Activated CD8-positive, alpha-beta memory T cell treated with anti-CD3 and anti-CD28 coated beads, Interleukin-2, amount 50 U/mL, for 24 hours (primary cell): Measurements from ENCODE around the gene GLOD5.

Source experiments
- DNase-seq: peaks from one replicate; pipeline ENCODE4 v3.0.0-alpha.2; 2020; ENCODE audit errors: extremely low read depth

GLOD5 gene

GRCh38 chrX:48753708-48754228 is 7.8 kb upstream of the GLOD5 start:
- no peak for DNase-seq

GRCh38 chrX:48754238-48754637 is 7.3 kb upstream of the GLOD5 start:
- no peak for DNase-seq

DNA sequence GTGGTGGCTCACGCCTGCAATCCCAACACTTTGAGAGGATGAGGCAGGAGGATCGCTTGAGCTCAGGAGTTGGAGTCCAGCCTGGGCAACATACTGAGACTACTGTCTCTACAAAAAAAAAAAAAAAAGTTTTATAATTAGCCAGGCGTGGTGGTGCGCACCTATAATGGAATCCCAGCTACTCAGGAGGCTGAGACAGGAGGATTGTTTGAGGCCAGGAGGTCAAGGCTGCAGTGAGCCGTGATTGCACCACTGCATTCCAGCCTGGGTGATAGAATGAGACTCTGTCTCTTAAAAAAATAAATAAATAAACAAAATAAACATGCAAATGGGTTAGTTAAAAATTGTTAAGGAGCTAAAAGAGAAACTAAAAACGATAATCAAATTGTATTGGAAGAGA is 7.7 kb downstream of the GLOD5 start:
- DNase-seq: no peak

- DNase-seq: no peak
Observed at GRCh38 chrX:48770296-48770695, 8.7 kb downstream of the GLOD5 start.

DNA sequence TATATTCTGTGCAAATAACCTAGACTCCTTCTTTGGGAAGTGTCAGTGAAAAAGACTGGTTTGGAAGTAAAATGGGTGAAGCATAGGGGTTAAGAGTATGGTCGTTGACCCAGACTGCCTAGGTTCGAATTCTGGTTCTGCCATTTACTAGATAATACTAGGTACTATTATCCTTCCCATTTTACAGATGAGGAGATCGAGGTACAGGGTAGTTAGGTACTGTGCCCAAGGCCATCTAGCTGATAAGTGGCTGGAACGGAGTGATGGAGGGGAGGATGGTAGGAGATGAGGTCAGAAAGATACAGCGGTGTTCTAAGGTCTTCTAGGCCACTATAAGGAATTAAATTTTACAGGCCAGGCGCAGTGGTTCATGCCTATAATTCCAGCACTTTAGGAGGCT is 11.1 kb downstream of the GLOD5 start:
- no peak for DNase-seq

DNA sequence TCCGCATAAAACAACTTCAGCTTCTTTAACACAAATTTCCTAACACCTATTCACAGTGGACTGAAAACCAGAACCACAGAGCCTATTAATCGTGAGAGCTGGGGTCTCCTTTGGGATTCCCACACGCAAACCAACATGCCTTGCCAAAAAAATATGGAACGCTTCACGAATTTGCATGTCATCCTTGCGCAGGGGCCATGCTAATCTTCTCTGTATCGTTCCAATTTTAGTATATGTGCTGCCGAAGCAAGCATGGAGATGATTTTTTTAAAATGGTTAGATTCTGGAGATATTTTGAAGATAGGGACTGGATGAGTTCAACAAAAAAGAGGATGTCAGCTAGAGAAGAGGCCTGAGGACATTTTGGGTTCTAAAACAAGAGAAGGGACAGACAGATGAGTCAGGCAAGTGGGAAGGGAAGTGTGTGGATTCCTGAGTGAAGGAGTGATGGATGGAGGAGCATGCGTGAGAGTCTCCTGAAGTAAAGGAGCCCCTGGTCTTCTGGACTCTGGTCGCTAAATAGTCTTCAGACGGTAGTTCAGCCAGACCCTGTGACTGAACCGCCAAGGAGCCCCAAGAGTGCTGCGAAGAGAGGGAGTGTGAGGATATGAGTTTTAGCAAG is 15.4 kb downstream of the GLOD5 start:
- DNase-seq: no peak

DNA sequence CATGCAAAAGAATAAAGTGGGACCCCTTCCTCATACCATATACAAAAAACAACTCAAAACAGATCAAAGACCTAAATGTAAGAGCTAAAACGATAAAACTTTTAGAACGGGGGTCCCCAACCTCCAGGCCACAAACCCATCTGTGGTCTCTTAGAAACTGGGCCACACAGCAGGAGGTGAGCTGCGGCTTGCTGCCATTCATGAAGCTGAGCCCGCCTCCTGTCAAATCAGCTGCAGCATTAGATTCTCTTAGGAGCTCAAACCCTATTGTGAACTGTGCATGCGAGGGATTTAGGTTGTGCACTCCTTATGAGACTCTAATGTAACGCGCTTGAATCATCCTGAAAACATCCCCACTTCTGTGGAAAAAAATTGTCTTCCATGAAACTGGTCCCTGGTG is 17.9 kb downstream of the GLOD5 start:
- DNase-seq: no peak

GRCh38 chrX:48781705-48782104 is 20.2 kb downstream of the GLOD5 start:
- no peak for DNase-seq

- no peak for DNase-seq
Observed at GRCh38 chrX:48782216-48782615, 20.7 kb downstream of the GLOD5 start.

DNA sequence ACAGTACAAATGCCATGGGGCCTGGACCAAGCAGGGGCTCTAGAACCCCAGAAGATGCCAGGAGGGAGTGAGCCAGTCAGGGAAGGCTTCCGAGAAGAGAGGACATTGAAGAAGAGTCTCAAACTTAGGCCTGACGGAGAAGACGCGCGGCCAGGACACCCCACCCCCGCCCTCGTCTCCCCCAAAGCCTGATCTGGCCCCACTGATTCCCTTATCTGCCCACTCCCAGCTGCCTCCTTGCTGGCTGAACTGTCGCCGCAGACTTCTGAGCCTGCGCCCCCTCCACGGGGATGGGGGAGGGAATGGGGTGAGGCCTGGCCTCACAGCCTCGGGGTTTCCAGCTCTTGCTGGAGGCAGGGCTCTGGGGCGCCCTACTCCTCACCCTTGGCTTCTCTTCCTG is 21.2 kb downstream of the GLOD5 start:
- DNase-seq: no peak

- DNase-seq: no peak
Observed at GRCh38 chrX:48784726-48785125, 23.2 kb downstream of the GLOD5 start.

- no peak for DNase-seq
Observed at GRCh38 chrX:48785186-48785539, 23.6 kb downstream of the GLOD5 start.

DNA sequence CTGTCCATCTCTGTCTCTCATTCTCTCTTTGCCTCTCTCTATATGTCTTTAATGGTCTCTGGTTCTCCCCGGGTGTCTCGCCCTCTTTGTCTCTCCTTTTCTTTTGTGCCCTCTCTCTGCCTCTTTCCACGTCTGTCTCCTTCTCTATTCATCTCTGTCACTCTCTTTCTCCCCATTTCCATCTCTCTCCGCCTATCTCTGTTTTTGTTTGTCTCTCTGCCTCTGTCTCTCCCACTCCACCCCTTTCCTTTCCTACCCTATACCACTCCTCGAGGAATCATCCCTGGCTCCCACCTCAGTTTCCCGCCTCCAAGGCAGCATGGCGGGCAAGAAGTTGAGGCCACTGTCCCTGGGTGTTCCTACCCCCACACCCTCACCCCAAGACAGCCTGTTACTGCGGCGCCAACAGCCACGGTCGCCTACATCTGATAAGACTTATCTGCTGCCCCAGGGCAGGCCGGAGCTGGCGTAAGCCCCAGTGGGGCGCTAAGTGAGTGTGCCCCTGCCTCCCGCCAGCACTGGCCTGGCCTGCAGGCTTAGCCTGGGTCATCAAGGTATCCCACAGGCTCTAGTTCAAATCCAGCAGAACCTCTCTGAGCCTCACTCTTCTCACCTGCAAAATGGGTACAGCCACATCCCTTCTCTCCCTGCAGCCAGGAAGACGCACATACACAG is 24.1 kb downstream of the GLOD5 start:
- DNase-seq: no peak

- no peak for DNase-seq
Observed at GRCh38 chrX:48786341-48786800, 24.8 kb downstream of the GLOD5 start, which contains the start of gene GATA1. Gene GATA1, plus strand, starts transcription at chrX:48786590. Its CDS starts 4,520 bp downstream, at chrX:48791110.

DNA sequence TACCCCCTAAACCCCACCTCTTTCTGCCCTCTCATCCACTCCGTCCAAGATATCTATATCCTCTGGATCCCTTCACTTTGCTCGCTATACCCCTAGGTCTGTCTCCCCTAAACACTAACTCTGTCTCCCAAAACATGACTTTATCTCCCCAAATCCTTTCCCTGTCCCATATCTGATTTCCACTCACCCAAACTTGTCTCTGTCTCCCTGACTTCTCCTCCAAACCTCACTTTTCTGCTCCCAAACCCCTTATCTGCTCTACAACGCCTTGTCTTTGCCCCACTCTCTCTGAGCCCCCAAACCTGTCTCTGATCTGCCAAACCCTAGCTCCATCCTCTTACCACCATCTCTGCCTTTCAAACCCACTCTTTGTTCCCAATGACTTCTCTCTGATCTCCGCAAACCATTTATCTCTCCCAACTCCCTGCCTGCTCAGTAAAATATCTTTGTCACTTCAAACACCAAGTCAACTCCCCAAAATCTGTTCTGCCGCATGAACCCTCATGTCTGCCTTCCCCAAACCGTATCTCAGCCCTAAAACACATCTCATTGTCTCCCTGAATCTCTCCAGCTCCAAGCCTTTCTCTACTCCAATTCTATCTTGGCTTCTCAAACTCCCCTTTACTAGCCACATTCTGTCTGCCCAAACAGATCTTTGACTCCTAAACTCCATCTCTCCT is 25.4 kb downstream of the GLOD5 start:
- no peak for DNase-seq

GRCh38 chrX:48787505-48788443 is 26.2 kb downstream of the GLOD5 start:
- no peak for DNase-seq

DNA sequence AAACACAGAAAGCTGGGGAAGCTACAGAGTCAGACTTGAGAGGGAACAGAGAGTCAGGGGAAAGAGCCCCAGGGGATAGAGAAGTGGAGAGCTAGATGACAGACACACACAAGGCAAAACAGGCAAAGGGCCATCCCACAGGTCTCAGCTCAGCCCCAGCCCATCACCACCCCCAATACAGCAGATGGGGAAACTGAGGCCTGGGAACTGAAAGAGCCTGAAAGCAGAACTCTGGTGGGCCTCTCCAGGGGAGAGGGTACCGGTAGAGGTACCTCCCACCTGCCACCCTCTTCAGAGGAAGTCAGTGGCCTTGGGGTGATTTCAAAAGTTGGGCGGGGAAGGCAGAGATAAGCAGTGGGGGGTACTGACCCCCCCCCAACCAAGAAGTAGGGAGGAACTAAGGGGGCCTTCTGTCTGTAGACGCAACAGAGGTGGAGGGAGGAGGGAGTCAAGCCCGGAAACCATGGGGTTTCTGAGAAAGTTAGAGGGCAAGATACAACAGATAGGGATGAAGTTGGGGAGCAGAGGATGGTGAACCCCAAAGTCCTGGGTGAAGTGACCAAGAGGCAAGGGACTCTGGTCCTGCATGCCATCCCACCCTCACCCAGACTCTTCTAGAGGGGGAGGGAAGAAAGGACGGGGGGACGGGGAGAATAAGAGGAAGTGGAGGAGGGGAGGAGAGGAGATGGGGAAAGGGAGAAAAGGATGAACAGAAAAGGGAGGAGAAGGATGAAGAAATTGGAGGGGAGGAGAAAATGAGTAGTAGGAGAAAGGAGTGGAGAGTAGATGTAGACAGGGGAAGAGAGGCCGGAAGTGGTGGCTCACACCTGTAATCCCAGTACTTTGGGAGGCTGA is 28.0 kb downstream of the GLOD5 start:
- no peak for DNase-seq

- DNase-seq: no peak
Observed at GRCh38 chrX:48790477-48790876, 28.9 kb downstream of the GLOD5 start.

GRCh38 chrX:48791063-48791820 is 29.7 kb downstream of the GLOD5 start:
- DNase-seq: no peak

GRCh38 chrX:48792219-48792618 is 30.7 kb downstream of the GLOD5 start:
- no peak for DNase-seq
